Pancreas (tissue), 10 donors: ENCODE measurements around the gene ITGA8. TPM values are rescaled to one million over a fixed set of nuclear protein-coding genes. Genes with fewer than 3 reads are reported as not detected.

Experiments
- ATAC-seq, 4 donors: fragments of 200-7000 bp; cut with Tn5 transposase; one replicate each; pipeline versions ENCODE4 v1.8.0 to v1.9.1; 2020; ENCODE audit warnings: mild to moderate bottlenecking in 4 of 4, moderate library complexity in 4 of 4
- DNase-seq, 6 donors: peaks; one replicate each; pipeline ENCODE4 v3.0.0-alpha.2; 2020
- FAIRE-seq: peaks from 2 replicates; lab custom pipeline; 2012; peaks lifted over from hg19 to GRCh38; lab: Jason Lieb, UNC
- H3K27ac ChIP-seq, 4 donors: fragments of 200-600 bp; sonication (generic); 1 replicate in 3 of 4; 2 replicates in 1 of 4; pipeline versions ENCODE4 v1.5.0 to v1.8.0; 2020
- H3K27me3 ChIP-seq, 4 donors: fragments of 200-600 bp; one replicate each; pipeline ENCODE4 v1.8.0; 2021
- H3K36me3 ChIP-seq, 3 donors: fragments of 200-600 bp; sonication (generic) in 1 of 3; one replicate each; pipeline versions ENCODE4 v1.5.0 to v1.8.0; 2020 to 2021
- H3K4me1 ChIP-seq, 3 donors: fragments of 200-600 bp; one replicate each; pipeline ENCODE4 v1.8.0; 2021
- H3K4me3 ChIP-seq, 4 donors: fragments of 200-600 bp; sonication (generic) in 2 of 4; one replicate each; pipeline versions ENCODE4 v1.5.0 to v1.8.0; 2020 to 2021
- H3K9me3 ChIP-seq, 4 donors: fragments of 200-600 bp; one replicate each; pipeline ENCODE4 v1.8.0; 2021
- CTCF ChIP-seq, 4 donors: fragments of 200-600 bp; sonication (generic) in 3 of 4; IDR thresholded peaks; one replicate each; pipeline versions ENCODE4 v1.5.0 to v1.8.0; 2021; ENCODE audit warnings: antibody characterized with exemption in 4 of 4
- WGBS, 2 donors: extraction: QIAGEN DNeasy Blood & Tissue Kit; methylation state at CpG; one replicate each; pipeline ENCODE4 v1.1.7; 2013; 5-methylcytosine and 5-hydroxymethylcytosine counted together
- intact Hi-C, 3 donors: fragments of 100-400 bp; cut with DNase I; formaldehyde crosslinking; loops; one replicate each; pipeline versions ENCODE4 v1.11.1 to v1.14.2; 2022
- polyA plus RNA-seq, 2 donors: library from polyadenylated mRNA; stranded (reverse); fragments of 200-250 nt; gene quantifications; one replicate each; pipeline ENCODE4 v1.2.3, GENCODE V29; 2013
- total RNA-seq, 6 donors: library from RNA; stranded (reverse); fragmentation: NEBNext Ultra II Directional in 4 of 6; extraction: Animal tissue kit (Norgen Biotek cat#: 25700) in 4 of 6; gene quantifications; one replicate each; pipeline versions ENCODE4 v1.2.1 to v1.2.4, GENCODE V29; 2021 to 2023
- donor health status: healthy with polysubstance abuse.
- donor health status: DM: no; HTN: no; CAD: no; lungs with moderate emphysema.
- donor health status: DM: no; HTN: no; CAD: no.
- donor health status: control.
- donor health status: control.
- donor health status: Bipolar disorder and iron deficiency.
- donor health status: DM: yes; HTN: yes; CAD: no.
- donor health status: DM: no; HTN: no; CAD: no.
- donor health status: DM: no; HTN: no; CAD: no.
- donor health status: DM: yes; HTN: yes; CAD: no.

Gene ITGA8
- total and polyA plus RNA-seq, 8 donors, result 0.12 to 1.1 (median 0.52) TPM

GRCh38 chr10:15726042-15726441 lies 6.3 kb upstream of the ITGA8 start:
- no peak for ATAC-seq
- no peak for DNase-seq
- Histone ChIP-seq H3K27me3 (no peaks in the 10 kb centered on the region), H3K36me3 (no peaks in the 10 kb centered on the region), H3K4me1 (no peaks in the 10 kb centered on the region), H3K27ac (no peak overlapping the region), H3K4me3 (no peak overlapping the region), H3K9me3 (no peaks in the 10 kb centered on the region)
- 59 to 79% methylated on average over 1 of the region's 1 CpG for WGBS, 2 donors
- intact Hi-C loops, result loop anchor here in 1 of 3 donors (10.0 kb wide), 1 partner anchor 291 kb away; no protein-coding TSS in a partner anchor
- no peak for FAIRE-seq
- TF ChIP-seq CTCF (IDR thresholded peaks at IDR 0.05), result no peak

GRCh38 chr10:15725603-15726002 lies 5.9 kb upstream of the ITGA8 start:
- DNase-seq (no peak), FAIRE-seq (peak; percentile 78), ATAC-seq (peak in 3 of 4 donors; percentile 66 to 75 (median 67))
- 7 to 12% methylated on average over 2 of the region's 2 CpGs for WGBS, 2 donors
- Histone ChIP-seq H3K36me3 (no peaks in the 10 kb centered on the region), H3K4me3 (no peak overlapping the region), H3K27me3 (no peaks in the 10 kb centered on the region), H3K4me1 (no peaks in the 10 kb centered on the region), H3K27ac (no peak overlapping the region), H3K9me3 (no peaks in the 10 kb centered on the region)
- TF ChIP-seq CTCF (IDR thresholded peaks at IDR 0.05), result peak in 3 of 4 donors; percentile 7 to 15 (median 13)
- intact Hi-C loops, result loop anchor here in 1 of 3 donors (10.0 kb wide), 1 partner anchor 291 kb away; no protein-coding TSS in a partner anchor

GRCh38 chr10:15724683-15725082 lies 5.0 kb upstream of the ITGA8 start:
- Histone ChIP-seq H3K9me3 (no peaks in the 10 kb centered on the region), H3K36me3 (no peaks in the 10 kb centered on the region), H3K4me1 (no peaks in the 10 kb centered on the region), H3K27ac (no peak overlapping the region), H3K4me3 (no peak overlapping the region), H3K27me3 (peaks cover 0 to 5% (median 2%) of the 10 kb centered on the region in 4 donors)
- ATAC-seq (no peak), DNase-seq (no peak), FAIRE-seq (no peak)
- intact Hi-C loops, result loop anchor here in 1 of 3 donors (10.0 kb wide), 1 partner anchor 290 kb away; no protein-coding TSS in a partner anchor
- WGBS, 2 donors, result 54 to 60% methylated on average over 2 of the region's 2 CpGs
- no peak for TF ChIP-seq CTCF (IDR thresholded peaks at IDR 0.05)

- H3K27ac ChIP-seq, result no peak overlapping the region
- TF ChIP-seq CTCF (IDR thresholded peaks at IDR 0.05), result no peak
- no peaks in the 10 kb centered on the region for H3K4me1 ChIP-seq
- WGBS, 2 donors, result 56 to 62% methylated on average over 4 of the region's 4 CpGs
- intact Hi-C loops, result loop anchor here in 1 of 3 donors (10.0 kb wide), 1 partner anchor 289 kb away; no protein-coding TSS in a partner anchor
- H3K27me3 ChIP-seq, result peaks cover 0 to 8% (median 2%) of the 10 kb centered on the region in 4 donors
- ATAC-seq, result no peak
- no peaks in the 10 kb centered on the region for H3K9me3 ChIP-seq
- H3K36me3 ChIP-seq, result no peaks in the 10 kb centered on the region
- H3K4me3 ChIP-seq, result no peak overlapping the region
- FAIRE-seq, result no peak
- DNase-seq, result no peak
Measured at GRCh38 chr10:15723803-15724202, 4.1 kb upstream of the ITGA8 start.

- no peaks in the 10 kb centered on the region for H3K4me1 ChIP-seq
- no peaks in the 10 kb centered on the region for H3K9me3 ChIP-seq
- DNase-seq (no peak), ATAC-seq (no peak), FAIRE-seq (no peak)
- H3K27me3 ChIP-seq, result peaks cover 0 to 21% (median 8%) of the 10 kb centered on the region in 4 donors
- H3K36me3 ChIP-seq, result no peaks in the 10 kb centered on the region
- TF ChIP-seq CTCF (IDR thresholded peaks at IDR 0.05), result no peak
- WGBS, 2 donors, result 64 to 76% methylated on average over 13 of the region's 13 CpGs
- H3K27ac ChIP-seq, result no peak overlapping the region
- intact Hi-C loops, result loop anchor here in 1 of 3 donors (10.0 kb wide), 1 partner anchor 286 kb away; no protein-coding TSS in a partner anchor
- no peak overlapping the region for H3K4me3 ChIP-seq
Measured at GRCh38 chr10:15720635-15721287, 1.0 kb upstream of the ITGA8 start.
